ENCODE measurements around the gene NEGR1. TPM values are rescaled to one million over a fixed set of nuclear protein-coding genes. Genes with fewer than 3 reads are reported as not detected.

NEGR1 gene
- total RNA-seq, 1 donor from 2014 or later: 19.2 TPM

GRCh38 chr1:71676979-71677925 is 605.1 kb downstream of the NEGR1 start:
- H3K4me1 ChIP-seq: no peaks in the 10 kb centered on the region
- H3K4me3 ChIP-seq: no peak overlapping the region
- H3K27ac ChIP-seq: no peak overlapping the region
- intact Hi-C loops (cut with DNase I): no loop called here
- no peaks in the 10 kb centered on the region for H3K36me3 ChIP-seq
- no peaks in the 10 kb centered on the region for H3K27me3 ChIP-seq
- H3K9me3 ChIP-seq: no peaks in the 10 kb centered on the region
- DNase-seq (ENCODE audit: extremely low spot score in 2 of 2): no peak
- TF ChIP-seq POLR2AphosphoS5 (IDR thresholded peaks at IDR 0.05; ENCODE audit: insufficient read depth in 1 of 2, low read depth in 1 of 2) (no peak), POLR2A (IDR thresholded peaks at IDR 0.05) (no peak)
- TF ChIP-seq, protein P1, sequence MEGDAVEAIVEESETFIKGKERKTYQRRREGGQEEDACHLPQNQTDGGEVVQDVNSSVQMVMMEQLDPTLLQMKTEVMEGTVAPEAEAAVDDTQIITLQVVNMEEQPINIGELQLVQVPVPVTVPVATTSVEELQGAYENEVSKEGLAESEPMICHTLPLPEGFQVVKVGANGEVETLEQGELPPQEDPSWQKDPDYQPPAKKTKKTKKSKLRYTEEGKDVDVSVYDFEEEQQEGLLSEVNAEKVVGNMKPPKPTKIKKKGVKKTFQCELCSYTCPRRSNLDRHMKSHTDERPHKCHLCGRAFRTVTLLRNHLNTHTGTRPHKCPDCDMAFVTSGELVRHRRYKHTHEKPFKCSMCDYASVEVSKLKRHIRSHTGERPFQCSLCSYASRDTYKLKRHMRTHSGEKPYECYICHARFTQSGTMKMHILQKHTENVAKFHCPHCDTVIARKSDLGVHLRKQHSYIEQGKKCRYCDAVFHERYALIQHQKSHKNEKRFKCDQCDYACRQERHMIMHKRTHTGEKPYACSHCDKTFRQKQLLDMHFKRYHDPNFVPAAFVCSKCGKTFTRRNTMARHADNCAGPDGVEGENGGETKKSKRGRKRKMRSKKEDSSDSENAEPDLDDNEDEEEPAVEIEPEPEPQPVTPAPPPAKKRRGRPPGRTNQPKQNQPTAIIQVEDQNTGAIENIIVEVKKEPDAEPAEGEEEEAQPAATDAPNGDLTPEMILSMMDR (IDR thresholded peaks at IDR 0.05): no peak

DNA sequence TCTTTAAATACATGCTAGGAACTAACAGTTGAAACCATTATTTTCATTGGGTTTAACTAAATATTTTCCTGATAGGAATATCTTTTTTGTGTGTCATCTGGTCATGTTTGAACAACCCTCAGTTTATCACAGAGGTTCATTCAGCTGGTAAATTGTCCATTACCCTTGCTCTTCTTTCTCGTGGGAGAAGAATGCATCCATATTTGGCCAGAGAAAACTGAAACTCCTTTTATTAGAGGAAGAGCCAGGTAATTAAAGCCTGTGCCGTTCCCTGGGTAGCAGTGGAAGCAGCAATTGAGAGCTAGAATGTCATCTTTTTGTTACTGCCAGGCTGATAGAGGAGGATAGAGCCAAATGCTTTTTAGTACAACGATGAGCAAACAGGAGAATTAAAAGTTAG is 614.3 kb downstream of the NEGR1 start:
- DNase-seq (ENCODE audit: extremely low spot score in 2 of 2): no peak
- intact Hi-C loops (cut with DNase I): no loop called here
- Histone ChIP-seq H3K9me3 (no peaks in the 10 kb centered on the region), H3K4me3 (no peak overlapping the region), H3K36me3 (no peaks in the 10 kb centered on the region), H3K27me3 (no peaks in the 10 kb centered on the region), H3K4me1 (no peaks in the 10 kb centered on the region), H3K27ac (no peak overlapping the region)
- TF ChIP-seq POLR2AphosphoS5 (IDR thresholded peaks at IDR 0.05; ENCODE audit: insufficient read depth in 1 of 2, low read depth in 1 of 2): no peak

DNA sequence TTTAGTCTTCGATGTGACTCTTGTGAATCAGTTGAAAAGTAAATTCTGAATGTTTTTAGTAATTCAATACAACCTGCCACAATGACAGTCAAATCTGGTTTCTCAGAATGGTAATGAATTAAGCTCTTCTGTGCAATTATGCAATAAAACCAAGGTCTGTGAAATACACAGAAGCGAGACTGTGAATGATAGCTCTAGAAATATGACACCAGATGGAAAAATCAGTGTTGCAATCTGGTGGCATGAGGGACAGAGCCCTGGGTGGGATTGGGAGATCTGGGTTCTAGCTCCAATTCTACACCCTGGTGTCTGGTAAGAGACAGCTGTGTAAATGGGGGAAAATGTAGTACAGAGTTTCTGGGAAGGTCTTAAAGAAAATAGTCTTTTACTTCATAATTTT is 615.1 kb downstream of the NEGR1 start:
- H3K27me3 ChIP-seq: no peaks in the 10 kb centered on the region
- no peak for DNase-seq (ENCODE audit: extremely low spot score in 2 of 2)
- no peaks in the 10 kb centered on the region for H3K36me3 ChIP-seq
- no peaks in the 10 kb centered on the region for H3K9me3 ChIP-seq
- no peak overlapping the region for H3K27ac ChIP-seq
- TF ChIP-seq POLR2A (IDR thresholded peaks at IDR 0.05): no peak
- no peak overlapping the region for H3K4me3 ChIP-seq
- H3K4me1 ChIP-seq: no peaks in the 10 kb centered on the region
- intact Hi-C loops (cut with DNase I): no loop called here

DNA sequence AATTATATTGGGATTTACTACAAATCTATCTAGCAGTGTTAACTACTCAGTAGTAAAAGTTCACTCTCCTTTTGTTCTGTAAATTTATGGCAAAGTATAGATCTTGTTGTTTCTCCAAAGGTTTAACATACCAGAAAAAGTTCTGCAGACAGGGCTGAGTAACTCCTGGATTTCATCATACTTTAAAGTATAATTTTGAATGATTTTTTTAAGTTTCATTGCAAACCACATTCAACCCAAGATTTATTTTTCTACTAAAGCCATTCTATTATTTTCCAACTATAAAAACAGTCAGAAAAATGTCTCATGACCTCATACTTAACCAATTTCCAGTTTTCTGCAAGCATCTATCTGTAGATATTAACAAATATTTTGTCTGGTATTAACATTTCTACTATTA is 615.7 kb downstream of the NEGR1 start:
- Histone ChIP-seq H3K9me3 (no peaks in the 10 kb centered on the region), H3K36me3 (no peaks in the 10 kb centered on the region), H3K4me1 (no peaks in the 10 kb centered on the region), H3K4me3 (no peak overlapping the region), H3K27ac (no peak overlapping the region), H3K27me3 (no peaks in the 10 kb centered on the region)
- TF ChIP-seq POLR2A (IDR thresholded peaks at IDR 0.05): no peak
- TF ChIP-seq POLR2AphosphoS5 (IDR thresholded peaks at IDR 0.05; ENCODE audit: insufficient read depth in 1 of 2, low read depth in 1 of 2): no peak
- TF ChIP-seq, protein P1 (IDR thresholded peaks at IDR 0.05): no peak
- no peak for DNase-seq (ENCODE audit: extremely low spot score in 2 of 2)
- intact Hi-C loops (cut with DNase I): no loop called here

DNA sequence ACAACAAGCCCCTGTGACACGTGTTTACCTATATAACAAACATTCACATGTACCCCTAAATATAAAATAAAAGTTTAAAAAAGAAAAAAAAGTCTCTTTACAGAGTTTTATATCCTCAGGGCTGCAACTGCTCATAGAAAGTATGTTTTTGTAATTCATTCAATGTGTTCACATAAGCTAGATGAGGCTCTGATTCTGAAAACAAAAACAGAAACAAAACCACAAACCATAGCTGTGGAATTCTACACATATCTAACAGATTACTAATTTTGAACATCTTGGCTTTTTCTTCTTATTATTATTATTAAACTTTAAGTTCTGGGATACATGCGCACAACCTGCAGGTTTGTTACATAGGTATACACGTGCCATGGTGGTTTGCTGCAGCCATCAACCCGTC is 621.9 kb downstream of the NEGR1 start:
- intact Hi-C loops (cut with DNase I): no loop called here
- H3K4me1 ChIP-seq: no peaks in the 10 kb centered on the region
- no peaks in the 10 kb centered on the region for H3K27me3 ChIP-seq
- TF ChIP-seq, protein P1 (IDR thresholded peaks at IDR 0.05): no peak
- TF ChIP-seq POLR2A (IDR thresholded peaks at IDR 0.05) (no peak), POLR2AphosphoS5 (IDR thresholded peaks at IDR 0.05; ENCODE audit: insufficient read depth in 1 of 2, low read depth in 1 of 2) (no peak)
- no peaks in the 10 kb centered on the region for H3K36me3 ChIP-seq
- no peak for DNase-seq (ENCODE audit: extremely low spot score in 2 of 2)
- H3K4me3 ChIP-seq: no peak overlapping the region
- no peak overlapping the region for H3K27ac ChIP-seq
- H3K9me3 ChIP-seq: no peaks in the 10 kb centered on the region
